Stimulated activated CD4-positive, alpha-beta T cell treated with anti-CD3 and anti-CD28 coated beads, Interleukin-15, amount 100 ng/mL, for 1 hour (primary cell): ENCODE measurements around the gene HES4.

Source experiments
- DNase-seq, 2 donors: peaks; one replicate each; pipeline ENCODE4 v3.0.0-alpha.2; 2020; ENCODE audit warnings: low read depth in 1 of 2, low spot score in 1 of 2

The HES4 gene

DNA sequence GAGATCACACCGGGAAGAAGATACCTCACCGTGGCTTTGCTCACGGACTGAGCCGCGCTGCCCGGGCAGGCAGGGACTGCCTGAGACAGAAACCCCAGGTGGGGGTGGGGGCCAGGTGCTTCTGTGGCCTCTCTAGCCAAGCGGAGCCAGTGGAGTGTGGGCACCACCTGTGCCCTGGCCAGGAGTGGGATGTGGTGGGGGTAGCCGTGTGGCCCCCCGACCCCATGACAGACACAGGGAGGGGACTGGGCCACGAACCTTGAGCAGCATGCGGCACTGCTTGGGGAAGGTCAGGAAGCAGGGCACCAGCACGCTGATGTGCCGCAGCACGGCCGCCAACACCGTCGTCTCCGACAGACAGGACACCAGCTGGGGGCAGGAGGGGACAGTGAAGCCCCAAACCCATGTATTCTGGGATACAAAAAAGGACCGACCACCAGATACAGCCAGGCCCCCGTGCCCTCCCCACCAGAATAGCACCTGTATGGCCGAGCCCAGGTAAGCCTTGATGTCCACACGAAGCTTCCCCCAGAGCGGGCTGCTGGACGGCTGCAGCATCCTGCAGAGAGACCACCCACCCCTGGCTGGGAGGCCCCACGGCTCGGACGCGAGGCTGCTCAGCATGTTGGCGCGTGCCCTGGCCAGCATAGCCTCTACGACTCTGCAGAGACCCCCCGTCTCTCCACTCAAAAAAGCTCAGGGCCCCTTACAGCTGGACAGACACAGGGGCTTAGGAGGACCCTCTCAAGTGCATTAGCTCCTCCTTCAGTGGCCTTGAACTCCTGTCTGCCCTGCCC, 46.2 kb downstream of the HES4 start:
- no peak for DNase-seq

DNA sequence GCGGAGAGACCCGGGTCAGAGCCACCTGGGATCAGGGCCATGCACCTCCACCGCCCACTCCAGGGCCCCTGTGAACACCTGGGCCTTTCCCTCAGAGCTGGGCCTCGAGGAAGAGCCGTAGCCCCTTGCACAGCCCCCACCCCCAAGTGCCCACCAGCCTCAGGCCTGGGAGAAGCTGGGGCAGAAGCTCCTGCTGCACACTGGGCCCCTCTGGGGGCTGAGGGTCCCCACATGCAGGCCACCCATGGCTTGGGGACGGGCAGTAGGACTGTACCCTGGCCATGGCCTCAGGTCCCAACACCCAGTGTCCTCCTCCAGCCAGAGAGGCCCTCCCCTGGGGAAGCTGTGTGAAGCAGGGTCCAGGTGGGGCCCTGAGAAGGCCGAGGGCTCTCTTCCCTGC, 47.3 kb downstream of the HES4 start:
- DNase-seq = no peak

DNA sequence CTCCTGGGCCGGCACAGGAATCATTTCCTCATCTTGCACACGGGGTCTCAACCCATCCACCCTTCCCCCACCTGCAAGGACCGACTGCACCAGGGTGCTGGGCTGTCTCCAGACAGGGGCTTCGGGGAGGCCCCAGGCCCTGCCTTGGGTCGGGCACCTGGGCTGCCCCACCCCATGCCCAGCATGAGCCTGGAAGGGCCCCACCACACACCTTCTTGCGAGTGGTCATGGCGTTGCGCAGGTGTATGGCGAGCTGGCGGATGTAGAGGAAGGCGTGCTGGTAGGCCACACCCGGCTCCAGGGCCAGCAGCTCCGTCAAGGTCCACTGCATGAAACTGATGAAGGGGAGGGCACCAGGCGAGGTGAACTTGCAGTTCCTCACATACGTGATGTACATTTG, 47.7 kb downstream of the HES4 start:
- no peak for DNase-seq

DNA sequence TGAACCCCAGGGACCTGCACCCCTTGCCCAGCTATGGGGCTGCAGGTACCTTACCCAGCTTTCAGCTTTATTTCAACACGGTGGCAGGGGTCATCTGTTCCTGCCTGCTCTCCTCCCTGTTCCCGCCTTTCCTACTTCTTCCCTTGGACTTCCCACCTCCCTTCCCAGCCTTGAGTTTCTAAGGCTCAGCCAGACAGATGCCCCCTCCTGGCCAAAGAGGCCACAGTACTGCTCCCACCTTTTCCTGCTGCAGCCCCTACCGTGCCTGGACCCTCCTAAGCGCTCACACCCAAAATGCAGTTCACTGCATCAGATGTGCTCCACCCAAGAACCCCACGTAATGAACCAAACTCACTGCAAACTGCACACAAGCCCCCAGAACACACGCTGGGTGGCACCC, 48.5 kb downstream of the HES4 start:
- no peak for DNase-seq

DNA sequence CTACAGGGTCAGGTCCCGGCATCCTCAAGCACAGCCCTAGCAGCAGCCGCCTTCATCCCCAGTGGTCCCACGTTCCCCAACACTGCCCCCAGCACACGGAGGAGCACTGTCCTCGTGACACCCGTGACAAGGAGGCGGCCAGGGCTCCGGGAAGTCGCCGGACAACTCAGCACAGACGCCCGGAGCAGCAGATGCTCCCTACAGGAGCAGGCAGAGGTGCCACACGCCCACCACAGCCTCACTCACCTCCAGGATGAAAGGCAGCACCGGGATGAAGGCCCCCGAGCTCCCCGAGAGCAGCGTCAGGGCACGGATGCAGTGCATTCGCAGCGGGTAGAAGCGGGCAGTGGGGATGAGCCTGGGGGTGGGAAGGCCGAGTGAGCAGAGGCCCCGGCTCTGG, 49.0 kb downstream of the HES4 start:
- no peak for DNase-seq

DNA sequence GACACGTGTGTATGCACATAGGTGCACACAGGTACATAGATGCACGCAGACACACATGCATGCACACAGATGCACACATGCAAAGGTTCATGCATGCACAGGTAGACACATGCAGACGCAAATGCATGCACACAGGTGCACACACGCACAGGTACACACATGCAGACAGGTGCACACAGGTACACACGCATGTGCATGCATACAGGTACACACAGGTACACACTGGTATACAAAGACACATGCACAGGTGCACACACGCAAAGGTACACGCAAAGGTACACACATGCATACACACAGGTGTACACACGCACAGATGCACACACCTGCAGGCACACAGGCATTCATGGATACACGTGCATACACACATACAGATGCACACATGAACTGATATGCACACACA, 49.6 kb downstream of the HES4 start:
- no peak for DNase-seq
